Nephron progenitor cell (in vitro differentiated cells): ENCODE results near the gene OR11L1.
A peak's percentile ranks its signal among the peaks of the same experiment; 100 is the strongest.

ENCODE experiments used
- DNase-seq: peaks from one replicate; pipeline ENCODE4 v3.0.0; 2021
- H3K27ac Mint-ChIP-seq: 2 replicates; pipeline ENCODE4 v1.8.0; 2021; ENCODE audit warnings: mild to moderate bottlenecking, moderate library complexity, mixed read lengths
- H3K27me3 Mint-ChIP-seq: 2 replicates; pipeline ENCODE4 v1.8.0; 2021; ENCODE audit warnings: mild to moderate bottlenecking, low read depth, mixed read lengths; ENCODE audit not compliant: poor library complexity
- H3K36me3 Mint-ChIP-seq: 2 replicates; pipeline ENCODE4 v1.8.0; 2021; ENCODE audit warnings: low read depth, mixed read lengths
- H3K4me1 Mint-ChIP-seq: 2 replicates; pipeline ENCODE4 v1.8.0; 2021; ENCODE audit warnings: mixed read lengths
- H3K4me3 Mint-ChIP-seq: 2 replicates; pipeline ENCODE4 v1.8.0; 2021; ENCODE audit warnings: mild to moderate bottlenecking, moderate library complexity, mixed read lengths
- H3K9me3 Mint-ChIP-seq: 2 replicates; pipeline ENCODE4 v1.8.0; 2021; ENCODE audit warnings: mild to moderate bottlenecking, moderate library complexity, mixed read lengths
- TF ChIP-seq, protein P1 (sequence below): fragments of 200-600 bp; sonication (generic); IDR thresholded peaks from 2 replicates; pipeline ENCODE4 v1.5.0; 2021; ENCODE audit warnings: antibody characterized with exemption

Gene OR11L1

DNA sequence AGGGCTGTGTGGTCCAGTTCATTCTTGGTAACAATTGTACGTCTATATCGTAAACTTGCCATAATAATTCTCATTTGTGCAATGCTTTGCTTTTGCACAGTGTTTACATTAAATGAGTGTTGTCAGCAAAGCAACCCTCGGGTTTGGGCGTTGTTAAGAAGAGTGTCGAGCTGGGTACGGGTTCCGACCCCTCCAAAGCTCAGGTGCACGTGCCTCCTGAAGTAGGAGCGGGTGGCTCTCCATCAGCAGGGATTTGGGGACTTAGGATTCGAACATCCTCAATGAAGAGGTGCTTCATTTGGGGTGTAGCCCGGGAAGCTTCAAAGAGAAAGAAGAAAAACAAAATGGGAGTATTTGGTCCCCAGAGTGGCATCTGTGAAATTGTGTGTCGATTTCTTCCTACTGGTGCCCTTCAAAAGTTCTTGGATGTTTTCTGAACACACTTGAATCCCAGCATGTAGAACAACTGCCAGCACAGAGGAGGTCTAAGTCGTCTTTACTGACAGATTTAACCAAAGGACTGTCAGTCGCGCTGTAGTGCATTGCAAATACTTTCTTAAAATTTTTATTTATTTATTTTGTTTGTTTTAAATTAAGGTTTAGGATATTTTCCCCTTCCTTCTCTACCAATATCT is 16.4 kb upstream of the OR11L1 start:
- H3K36me3 Mint-ChIP-seq: no peaks in the 10 kb centered on the region
- H3K4me1 Mint-ChIP-seq: no peaks in the 10 kb centered on the region
- peaks cover 54% of the 10 kb centered on the region for H3K27me3 Mint-ChIP-seq
- DNase-seq: no peak
- no peak overlapping the region for H3K27ac Mint-ChIP-seq
- peaks cover 56% of the 10 kb centered on the region for H3K9me3 Mint-ChIP-seq
- TF ChIP-seq, protein P1, sequence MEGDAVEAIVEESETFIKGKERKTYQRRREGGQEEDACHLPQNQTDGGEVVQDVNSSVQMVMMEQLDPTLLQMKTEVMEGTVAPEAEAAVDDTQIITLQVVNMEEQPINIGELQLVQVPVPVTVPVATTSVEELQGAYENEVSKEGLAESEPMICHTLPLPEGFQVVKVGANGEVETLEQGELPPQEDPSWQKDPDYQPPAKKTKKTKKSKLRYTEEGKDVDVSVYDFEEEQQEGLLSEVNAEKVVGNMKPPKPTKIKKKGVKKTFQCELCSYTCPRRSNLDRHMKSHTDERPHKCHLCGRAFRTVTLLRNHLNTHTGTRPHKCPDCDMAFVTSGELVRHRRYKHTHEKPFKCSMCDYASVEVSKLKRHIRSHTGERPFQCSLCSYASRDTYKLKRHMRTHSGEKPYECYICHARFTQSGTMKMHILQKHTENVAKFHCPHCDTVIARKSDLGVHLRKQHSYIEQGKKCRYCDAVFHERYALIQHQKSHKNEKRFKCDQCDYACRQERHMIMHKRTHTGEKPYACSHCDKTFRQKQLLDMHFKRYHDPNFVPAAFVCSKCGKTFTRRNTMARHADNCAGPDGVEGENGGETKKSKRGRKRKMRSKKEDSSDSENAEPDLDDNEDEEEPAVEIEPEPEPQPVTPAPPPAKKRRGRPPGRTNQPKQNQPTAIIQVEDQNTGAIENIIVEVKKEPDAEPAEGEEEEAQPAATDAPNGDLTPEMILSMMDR: no peak
- peak overlapping the region; percentile 78 for H3K4me3 Mint-ChIP-seq

- peak; percentile 68 for DNase-seq
- Mint-ChIP-seq H3K4me1 (no peaks in the 10 kb centered on the region), H3K4me3 (peak within 1 kb of the TSS; percentile 78), H3K36me3 (no peaks in the 10 kb centered on the region), H3K27ac (no peak within 1 kb of the TSS), H3K9me3 (peaks cover 62% of the 10 kb centered on the region), H3K27me3 (peaks cover 54% of the 10 kb centered on the region)
- TF ChIP-seq, protein P1: no peak
These were observed 15.6 kb upstream of the OR11L1 start, which contains the start of gene TRIM58 for GRCh38 chr1:247857069-247857984. TRIM58 (plus strand) TSS chr1:247857187; CDS start chr1:247857247, 60 bp downstream.

- H3K27me3 Mint-ChIP-seq: peaks cover 47% of the 10 kb centered on the region
- H3K36me3 Mint-ChIP-seq: no peaks in the 10 kb centered on the region
- peak overlapping the region; percentile 72 for H3K4me3 Mint-ChIP-seq
- no peak overlapping the region for H3K27ac Mint-ChIP-seq
- TF ChIP-seq, protein P1: no peak
- no peaks in the 10 kb centered on the region for H3K4me1 Mint-ChIP-seq
- DNase-seq: no peak
- peaks cover 71% of the 10 kb centered on the region for H3K9me3 Mint-ChIP-seq
These were observed 14.2 kb upstream of the OR11L1 start for GRCh38 chr1:247855911-247856310.

DNA sequence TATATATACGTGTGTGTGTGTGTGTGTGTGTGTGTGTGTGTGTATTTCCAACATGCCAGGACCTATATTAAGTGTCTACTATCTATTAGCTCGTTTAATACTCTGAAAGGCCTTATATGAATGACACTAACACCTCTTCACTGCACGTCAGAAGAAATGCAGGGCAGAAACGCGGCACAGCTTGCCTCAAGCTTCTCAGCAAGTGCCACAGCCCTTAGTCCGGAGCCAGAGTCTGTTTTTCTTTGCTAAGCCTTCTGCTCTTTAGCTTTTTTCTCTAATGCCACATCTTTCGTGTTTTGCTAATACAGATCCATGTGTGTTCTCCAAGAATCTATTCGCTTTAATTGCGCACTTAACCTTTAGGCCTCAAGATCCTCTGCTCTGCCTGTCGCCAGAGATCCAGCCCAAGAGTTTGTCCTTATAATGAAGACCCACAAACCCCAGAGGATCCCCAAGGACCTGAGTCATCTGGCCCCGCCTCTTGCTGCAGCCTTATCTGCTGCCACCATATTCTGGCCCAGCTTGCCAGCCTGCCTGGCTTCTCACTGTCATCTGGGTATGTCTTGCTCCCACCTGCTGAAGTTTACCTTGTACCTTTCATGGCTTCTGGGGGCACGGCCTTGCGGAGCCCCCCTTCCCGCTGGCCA is 13.3 kb upstream of the OR11L1 start:
- Mint-ChIP-seq H3K27ac (no peak overlapping the region), H3K4me1 (no peaks in the 10 kb centered on the region), H3K36me3 (no peaks in the 10 kb centered on the region), H3K4me3 (no peak overlapping the region), H3K27me3 (peaks cover 44% of the 10 kb centered on the region), H3K9me3 (peaks cover 68% of the 10 kb centered on the region)
- TF ChIP-seq, protein P1: no peak
- DNase-seq: no peak

DNA sequence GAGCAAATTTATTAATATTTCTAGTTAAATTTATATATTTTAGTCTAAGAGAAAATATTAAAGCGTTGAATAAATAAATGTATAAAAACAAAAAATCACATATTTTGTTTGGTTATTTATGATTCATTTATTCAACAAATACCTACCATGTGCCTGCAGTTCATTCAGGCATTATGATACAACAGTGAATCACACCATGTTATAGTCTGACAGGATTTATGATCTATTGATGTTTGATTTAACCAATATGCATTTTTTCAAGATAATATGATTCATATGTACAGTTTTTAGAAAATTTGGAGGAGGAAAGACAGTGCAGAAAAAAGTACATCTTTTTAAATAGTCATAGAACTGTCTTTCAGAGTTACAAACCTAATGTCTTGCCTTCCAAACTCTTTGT is 7.9 kb upstream of the OR11L1 start:
- no peaks in the 10 kb centered on the region for H3K4me1 Mint-ChIP-seq
- H3K27ac Mint-ChIP-seq: no peak overlapping the region
- peaks cover 4% of the 10 kb centered on the region for H3K27me3 Mint-ChIP-seq
- TF ChIP-seq, protein P1: no peak
- H3K9me3 Mint-ChIP-seq: peaks cover 38% of the 10 kb centered on the region
- H3K4me3 Mint-ChIP-seq: no peak overlapping the region
- H3K36me3 Mint-ChIP-seq: no peaks in the 10 kb centered on the region
- no peak for DNase-seq
